KMS-11 (cell line): ENCODE data around the gene CMA1.
"Not testable (repeated sequence)": the region's sequence is repeated elsewhere in the genome, so short reads cannot be mapped to it uniquely, and the experiment has no call there.

Experiments used
- H2AFZ ChIP-seq: fragments of 200-600 bp; sonication (generic); 2 replicates; pipeline ENCODE4 v1.6.1; 2016; ENCODE audit warnings: antibody characterized with exemption, mixed run types, low read depth
- H3K27ac ChIP-seq: fragments of 200-600 bp; sonication (generic); 2 replicates; pipeline ENCODE4 v1.6.1; 2016; ENCODE audit warnings: mild to moderate bottlenecking, mixed run types
- H3K27me3 ChIP-seq: fragments of 200-600 bp; sonication (generic); 2 replicates; pipeline ENCODE4 v1.6.1; 2017; ENCODE audit warnings: mild to moderate bottlenecking, low read depth, mixed run types, moderate library complexity; ENCODE audit not compliant: insufficient read depth
- H3K36me3 ChIP-seq: fragments of 200-600 bp; sonication (generic); 2 replicates; pipeline ENCODE4 v1.6.1; 2017; ENCODE audit warnings: mild to moderate bottlenecking, mixed run types; ENCODE audit not compliant: insufficient read depth
- H3K4me1 ChIP-seq: fragments of 200-600 bp; sonication (generic); 2 replicates; pipeline ENCODE4 v1.6.1; 2016; ENCODE audit warnings: mild to moderate bottlenecking, low read depth, mixed run types; ENCODE audit not compliant: poor library complexity, severe bottlenecking
- H3K4me2 ChIP-seq: fragments of 200-600 bp; sonication (generic); 2 replicates; pipeline ENCODE4 v1.7.0; 2016; ENCODE audit warnings: mild to moderate bottlenecking, mixed run types
- H3K4me3 ChIP-seq: fragments of 200-600 bp; sonication (generic); IDR thresholded peaks from 2 replicates; pipeline ENCODE4 v1.6.1; 2017; ENCODE audit warnings: low read depth, low read length, mixed read lengths; ENCODE audit not compliant: insufficient read depth
- H3K79me2 ChIP-seq: fragments of 200-600 bp; sonication (generic); 2 replicates; pipeline ENCODE4 v1.6.1; 2016; ENCODE audit warnings: low read depth, mixed run types; ENCODE audit not compliant: insufficient read depth
- H3K9ac ChIP-seq: fragments of 200-600 bp; sonication (generic); 2 replicates; pipeline ENCODE4 v1.6.1; 2016; ENCODE audit warnings: mild to moderate bottlenecking, mixed run types
- H4K20me1 ChIP-seq: fragments of 200-600 bp; sonication (generic); 2 replicates; pipeline ENCODE4 v1.6.1; 2016; ENCODE audit warnings: mild to moderate bottlenecking, mixed run types; ENCODE audit not compliant: insufficient read depth
- CTCF ChIP-seq: fragments of 200-600 bp; sonication (generic); conservative IDR thresholded peaks from 2 replicates; pipeline ENCODE4 v1.6.1; 2017; ENCODE audit warnings: low read depth, mild to moderate bottlenecking, antibody characterized with exemption, low read length, moderate library complexity, mixed read lengths

Gene CMA1

GRCh38 chr14:24534286-24534685, 26.2 kb upstream of the CMA1 start:
- H3K4me2 ChIP-seq, result no peak overlapping the region
- H3K9ac ChIP-seq, result no peak overlapping the region
- no peak for TF ChIP-seq CTCF
- H3K4me3 ChIP-seq, result no peak overlapping the region
- no peaks in the 10 kb centered on the region for H3K4me1 ChIP-seq
- H3K27me3 ChIP-seq, result no peaks in the 10 kb centered on the region
- H3K36me3 ChIP-seq, result no peaks in the 10 kb centered on the region
- H2AFZ ChIP-seq, result no peak overlapping the region
- H3K79me2 ChIP-seq, result no peaks in the 10 kb centered on the region
- H4K20me1 ChIP-seq, result no peaks in the 10 kb centered on the region
- H3K27ac ChIP-seq, result no peak overlapping the region

GRCh38 chr14:24525877-24526620, 18.0 kb upstream of the CMA1 start:
- not testable (repeated sequence) for H3K36me3 ChIP-seq, H3K4me3 ChIP-seq, H3K27ac ChIP-seq, H3K79me2 ChIP-seq, H3K4me1 ChIP-seq, H4K20me1 ChIP-seq, H3K9ac ChIP-seq, H3K4me2 ChIP-seq, H3K27me3 ChIP-seq, H2AFZ ChIP-seq

GRCh38 chr14:24518851-24519250, 10.8 kb upstream of the CMA1 start:
- H3K4me3 ChIP-seq, result no peak overlapping the region
- no peak overlapping the region for H3K27ac ChIP-seq
- no peak overlapping the region for H3K9ac ChIP-seq
- H2AFZ ChIP-seq, result no peak overlapping the region
- TF ChIP-seq CTCF, result no peak
- no peaks in the 10 kb centered on the region for H3K27me3 ChIP-seq
- no peaks in the 10 kb centered on the region for H4K20me1 ChIP-seq
- H3K4me2 ChIP-seq, result no peak overlapping the region
- H3K36me3 ChIP-seq, result no peaks in the 10 kb centered on the region
- no peaks in the 10 kb centered on the region for H3K4me1 ChIP-seq
- H3K79me2 ChIP-seq, result no peaks in the 10 kb centered on the region

GRCh38 chr14:24514209-24514608, 6.1 kb upstream of the CMA1 start:
- H3K79me2 ChIP-seq, result no peaks in the 10 kb centered on the region
- no peaks in the 10 kb centered on the region for H3K36me3 ChIP-seq
- H4K20me1 ChIP-seq, result no peaks in the 10 kb centered on the region
- H3K4me1 ChIP-seq, result no peaks in the 10 kb centered on the region
- H3K27ac ChIP-seq, result no peak overlapping the region
- no peaks in the 10 kb centered on the region for H3K27me3 ChIP-seq
- H3K4me2 ChIP-seq, result no peak overlapping the region
- no peak overlapping the region for H3K4me3 ChIP-seq
- no peak overlapping the region for H3K9ac ChIP-seq
- no peak for TF ChIP-seq CTCF
- H2AFZ ChIP-seq, result no peak overlapping the region

GRCh38 chr14:24513009-24513408, 4.9 kb upstream of the CMA1 start:
- Histone ChIP-seq H2AFZ (no peak overlapping the region), H3K4me3 (no peak overlapping the region), H3K4me1 (no peaks in the 10 kb centered on the region), H3K9ac (no peak overlapping the region), H3K79me2 (no peaks in the 10 kb centered on the region), H3K4me2 (no peak overlapping the region), H4K20me1 (no peaks in the 10 kb centered on the region), H3K27me3 (no peaks in the 10 kb centered on the region), H3K36me3 (no peaks in the 10 kb centered on the region), H3K27ac (no peak overlapping the region)
- TF ChIP-seq CTCF, result no peak
